Endothelial cell of umbilical vein (primary cell): ENCODE data around the gene MTREX.

ENCODE experiments used
- CTCF ChIP-seq, 2 donors: IDR thresholded peaks; 1 replicate in 1 of 2; 2 replicates in 1 of 2; pipeline ENCODE4 v1.5.1; 2011; ENCODE audit warnings: low read length in 2 of 2, mild to moderate bottlenecking in 2 of 2, moderate library complexity in 2 of 2, control low read depth in 1 of 2, inconsistent platforms in 1 of 2, low read depth in 1 of 2; ENCODE audit not compliant: insufficient read depth in 1 of 2; ENCODE audit errors: extremely low read depth in 1 of 2
- POLR2A ChIP-seq: IDR thresholded peaks from 2 replicates; pipeline ENCODE4 v1.6.1; 2012; ENCODE audit warnings: low read depth, mild to moderate bottlenecking, control low read depth, low read length
- POLR2AphosphoS5 ChIP-seq: IDR thresholded peaks from 2 replicates; pipeline ENCODE4 v1.6.1; 2012; ENCODE audit warnings: low read depth, mild to moderate bottlenecking, control low read depth, low read length, moderate library complexity; ENCODE audit not compliant: insufficient read depth

DNA sequence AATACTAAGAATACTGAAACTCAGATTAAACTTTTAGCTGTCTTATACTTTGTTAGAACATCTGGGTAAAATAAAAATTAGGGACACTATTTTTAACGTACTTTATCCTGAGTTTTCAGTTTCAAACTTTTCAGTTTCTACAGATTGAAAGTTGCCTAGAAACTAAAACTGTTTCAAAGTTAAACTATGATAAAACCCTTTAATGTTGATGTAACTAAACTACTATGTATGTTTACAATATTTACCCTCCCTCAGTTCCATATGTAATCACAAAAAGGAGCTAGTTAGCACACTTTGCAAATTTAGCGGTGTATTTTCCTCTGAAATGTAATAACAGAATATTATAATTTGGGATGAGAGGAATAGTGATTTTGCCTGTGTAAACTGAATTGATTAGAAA is 105.9 kb downstream of the MTREX start:
- no peak for TF ChIP-seq CTCF (IDR thresholded peaks at IDR 0.05; ENCODE audit: extremely low read depth in 1 of 2, insufficient read depth in 1 of 2, low read depth in 1 of 2, low read length in 2 of 2)
- TF ChIP-seq POLR2A, result no peak
- TF ChIP-seq POLR2AphosphoS5, result no peak
